ENCODE results near the gene THRSP.
"Not testable (repeated sequence)": the region's sequence is repeated elsewhere in the genome, so short reads cannot be mapped to it uniquely, and the experiment has no call there.

THRSP gene

DNA sequence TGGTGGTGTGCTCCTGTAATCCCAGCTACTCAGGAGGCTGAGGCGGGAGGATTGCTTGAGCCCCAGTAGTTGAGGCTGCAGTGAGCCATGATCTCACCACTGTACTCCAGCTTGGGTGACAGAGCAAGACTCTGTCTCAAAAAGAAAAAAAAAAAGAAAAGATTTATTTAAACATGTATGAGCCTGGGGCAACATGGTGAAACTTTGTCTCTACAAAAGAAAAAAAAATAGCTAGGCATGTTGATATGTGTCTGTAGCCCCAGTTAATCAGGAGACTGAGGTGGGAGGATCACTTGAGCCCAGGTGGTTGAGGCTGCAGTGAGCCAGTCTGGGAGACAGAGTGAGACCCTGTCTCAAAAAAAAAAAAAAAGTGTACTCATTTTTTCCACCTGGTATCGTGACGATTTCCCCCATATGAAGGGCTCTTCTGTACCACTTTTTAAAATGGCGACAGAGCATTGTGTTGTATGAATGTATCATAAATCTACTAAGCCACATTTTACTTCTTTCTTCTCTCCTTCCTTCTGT, 24.2 kb upstream of the THRSP start:
- no peak for DNase-seq

DNA sequence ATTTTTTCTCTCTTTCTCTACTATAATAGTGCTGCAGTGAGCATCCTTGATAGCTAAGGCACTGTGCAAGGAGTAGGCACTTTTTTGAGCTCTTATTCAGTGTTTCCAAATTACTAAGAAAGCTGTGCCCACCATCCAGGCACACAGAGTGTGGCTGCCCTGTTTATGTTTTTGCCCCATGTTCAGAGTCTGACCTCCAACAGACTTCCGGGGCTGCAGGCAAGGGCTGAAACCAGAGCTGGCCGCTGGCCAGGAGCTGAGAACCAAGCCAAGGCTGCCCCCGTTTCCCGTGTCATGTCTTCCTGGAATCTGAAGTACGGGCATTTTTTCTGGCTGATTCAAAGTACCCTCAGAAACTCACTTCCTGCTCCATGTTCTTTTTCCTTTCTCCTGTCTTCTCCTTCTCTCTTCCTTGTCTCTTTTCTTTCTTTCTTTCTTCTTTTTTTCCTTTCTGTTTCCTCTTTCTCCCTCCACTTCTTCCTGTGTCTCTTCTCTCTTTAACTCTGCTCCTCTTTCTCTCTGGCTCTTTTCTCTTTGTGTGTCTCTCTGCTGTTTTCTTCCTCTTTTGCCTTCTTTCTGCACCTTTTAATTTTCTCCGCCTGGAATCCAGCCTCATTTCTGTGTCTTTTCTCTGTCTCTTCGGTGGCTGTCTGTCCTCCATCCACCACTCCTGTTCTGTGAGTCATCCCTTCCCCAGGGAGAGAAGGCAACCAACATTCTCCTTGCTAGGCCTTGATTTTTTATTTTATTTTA, 23.6 kb upstream of the THRSP start:
- no peak for DNase-seq

DNA sequence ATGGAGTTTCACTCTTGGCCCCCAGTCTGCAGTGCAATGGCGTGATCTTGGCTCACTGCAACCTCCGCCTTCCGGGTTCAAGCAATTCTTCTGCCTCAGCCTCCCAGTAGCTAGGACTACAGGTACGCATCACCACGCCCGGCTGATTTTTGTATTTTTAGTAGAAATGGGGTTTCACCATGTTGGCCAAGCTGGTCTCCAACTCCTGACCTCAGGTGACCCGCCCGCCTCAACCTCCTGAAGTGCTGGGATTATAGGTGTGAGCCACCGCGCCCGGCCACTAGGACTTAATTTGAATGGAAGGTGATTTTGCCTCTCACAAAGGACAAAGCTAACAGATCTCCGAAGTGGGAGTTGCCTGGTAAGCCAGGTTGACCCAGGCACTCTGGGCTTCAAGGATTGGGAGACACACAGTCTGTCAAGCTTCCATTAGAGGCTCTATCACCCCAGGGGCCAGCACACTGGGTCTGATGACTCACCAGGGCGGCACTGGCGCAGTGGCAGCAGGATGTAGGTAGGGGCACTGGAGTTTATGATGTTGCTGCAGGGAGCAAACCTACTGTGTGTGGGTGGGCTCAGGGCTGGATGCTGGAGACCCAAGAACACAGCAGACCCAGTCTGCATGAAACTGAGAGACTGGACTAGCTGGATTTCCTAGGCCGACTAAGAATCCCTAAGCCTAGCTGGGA, 22.8 kb upstream of the THRSP start:
- DNase-seq: no peak

GRCh38 chr11:78041380-78041719, 22.3 kb upstream of the THRSP start:
- not testable (repeated sequence) for DNase-seq

DNA sequence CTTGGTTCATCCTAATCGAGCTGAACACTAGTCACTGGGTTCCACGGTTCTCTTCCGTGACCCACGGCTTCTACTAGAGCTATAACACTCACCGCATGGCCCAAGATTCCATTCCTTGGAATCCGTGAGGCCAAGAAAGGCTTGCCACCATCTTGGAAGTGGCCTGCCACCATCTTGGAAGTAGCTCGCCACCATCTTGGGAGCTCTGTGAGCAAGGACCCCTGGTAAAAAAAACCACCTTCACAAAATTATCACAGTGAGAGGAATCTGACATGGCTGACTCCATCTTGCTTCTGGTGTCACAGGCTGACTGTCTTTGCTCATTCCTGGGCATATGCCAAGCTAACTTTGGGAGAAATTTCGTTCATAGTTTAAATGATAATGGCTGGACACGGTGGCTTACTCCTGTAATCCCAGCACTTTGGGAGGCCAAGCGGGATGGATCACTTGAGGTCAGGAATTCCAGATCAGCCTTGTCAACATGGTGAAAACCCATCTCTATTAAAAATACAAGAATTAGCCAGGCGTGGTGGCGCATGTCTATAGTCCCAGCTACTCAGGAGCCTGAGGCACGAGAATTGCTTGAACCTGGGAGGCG, 21.7 kb upstream of the THRSP start:
- no peak for DNase-seq

- DNase-seq: no peak
Observed at GRCh38 chr11:78044706-78045105, 19.0 kb upstream of the THRSP start.

- peak; percentile 70 for DNase-seq
Observed at GRCh38 chr11:78045851-78046485, 17.7 kb upstream of the THRSP start.

- DNase-seq: no peak
Observed at GRCh38 chr11:78046486-78046854, 17.2 kb upstream of the THRSP start.

- no peak for DNase-seq
Observed at GRCh38 chr11:78048561-78048960, 15.1 kb upstream of the THRSP start.

GRCh38 chr11:78049348-78049747, 14.3 kb upstream of the THRSP start:
- no peak for DNase-seq

GRCh38 chr11:78050964-78051831, 12.5 kb upstream of the THRSP start:
- DNase-seq: no peak

DNA sequence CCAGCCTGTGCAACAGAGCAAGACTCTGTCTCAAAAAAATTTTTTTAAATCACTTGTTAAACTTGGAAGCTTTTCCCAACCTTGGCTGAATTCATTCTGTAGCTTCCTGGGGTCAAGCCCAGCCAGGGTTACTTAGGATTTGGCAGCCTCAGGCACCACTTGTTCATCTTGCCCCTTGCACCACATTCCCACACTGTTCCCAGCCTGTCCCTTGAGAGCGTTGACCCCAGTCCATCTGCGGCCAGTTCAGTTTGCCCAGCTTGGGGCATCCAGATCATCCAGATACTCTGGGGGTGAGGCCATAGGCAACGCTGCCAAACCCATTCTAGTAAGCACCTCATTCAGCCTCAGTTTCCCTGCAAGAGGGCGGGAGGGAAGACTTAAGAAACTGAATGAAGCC, 8.7 kb upstream of the THRSP start:
- DNase-seq: no peak

DNA sequence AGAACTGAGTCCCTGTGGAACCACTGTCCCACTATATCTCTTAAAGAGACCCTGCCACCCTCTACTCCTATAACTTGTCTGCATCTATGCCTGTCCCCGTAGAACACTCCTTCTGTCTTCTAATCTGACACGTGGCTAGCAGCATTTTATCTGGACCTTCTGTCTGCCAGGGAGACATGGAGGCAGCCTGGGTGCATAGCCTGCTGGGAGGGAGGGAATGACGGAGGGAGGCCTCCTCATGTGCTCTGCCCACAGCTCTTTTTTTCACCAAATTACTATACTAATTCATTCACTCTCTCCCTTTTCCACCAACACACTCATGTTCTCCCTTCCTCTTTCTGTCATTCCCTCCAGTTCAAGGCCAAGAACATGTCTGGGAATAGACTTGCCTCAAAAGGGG, 7.6 kb upstream of the THRSP start:
- DNase-seq: no peak

DNA sequence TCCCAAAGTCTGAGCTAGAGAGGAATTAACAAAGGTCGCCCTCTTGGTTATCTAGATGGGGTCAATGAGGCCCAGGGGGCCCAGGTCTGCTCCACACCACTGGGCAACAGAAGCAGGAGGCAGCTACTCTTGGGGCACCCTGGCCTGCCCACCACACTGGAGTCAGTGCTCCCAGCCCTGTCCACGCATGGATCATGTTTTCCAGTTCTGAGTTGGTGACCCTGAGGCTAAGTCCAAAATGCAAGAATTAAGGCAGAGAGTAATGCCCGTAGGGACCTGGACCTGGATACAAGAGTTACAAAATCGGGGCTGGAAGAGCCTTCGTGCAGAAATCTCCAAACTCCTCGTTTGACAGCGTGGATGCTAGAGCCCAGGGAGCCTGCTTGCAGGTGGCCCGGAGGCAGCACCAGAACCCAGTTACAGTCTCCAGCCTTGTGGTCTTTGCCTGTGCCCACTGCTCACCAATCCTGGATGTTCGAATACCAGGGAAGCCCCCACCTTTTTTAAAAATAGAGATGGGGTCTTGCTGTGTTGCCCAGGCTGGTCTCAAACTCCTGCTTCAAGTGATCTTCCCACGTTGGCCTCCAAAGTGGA, 6.1 kb upstream of the THRSP start:
- DNase-seq: no peak

DNA sequence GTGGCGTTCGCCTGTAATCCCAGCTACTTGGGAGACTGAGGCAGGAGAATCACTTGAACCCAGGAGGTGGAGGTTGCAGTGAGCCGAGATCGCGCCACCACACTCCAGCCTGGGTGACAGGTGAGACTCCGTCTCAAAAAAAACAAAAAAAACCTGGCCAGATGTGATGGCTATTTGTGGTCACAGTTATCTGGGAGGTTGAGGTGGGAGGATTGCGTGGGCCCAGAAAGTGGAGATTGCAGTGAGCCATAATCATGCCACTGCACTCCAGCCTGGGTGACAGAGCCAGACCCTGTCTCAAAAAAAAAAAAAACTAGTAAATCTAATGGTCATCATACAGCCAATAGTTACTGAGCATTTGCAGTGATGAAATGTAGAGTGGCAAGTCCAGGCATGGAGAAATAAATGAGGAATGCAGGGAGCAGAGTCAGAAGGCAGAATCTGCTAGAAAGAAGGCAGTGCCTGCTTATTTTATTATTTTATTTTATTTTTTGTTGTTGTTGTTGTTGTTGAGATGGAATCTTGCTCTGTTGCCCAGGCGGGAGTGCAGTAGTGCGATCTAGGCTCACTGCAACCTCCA, 3.8 kb upstream of the THRSP start:
- DNase-seq: not testable (repeated sequence)

- no peak for DNase-seq
Observed at GRCh38 chr11:78060533-78060932, 3.1 kb upstream of the THRSP start.

DNA sequence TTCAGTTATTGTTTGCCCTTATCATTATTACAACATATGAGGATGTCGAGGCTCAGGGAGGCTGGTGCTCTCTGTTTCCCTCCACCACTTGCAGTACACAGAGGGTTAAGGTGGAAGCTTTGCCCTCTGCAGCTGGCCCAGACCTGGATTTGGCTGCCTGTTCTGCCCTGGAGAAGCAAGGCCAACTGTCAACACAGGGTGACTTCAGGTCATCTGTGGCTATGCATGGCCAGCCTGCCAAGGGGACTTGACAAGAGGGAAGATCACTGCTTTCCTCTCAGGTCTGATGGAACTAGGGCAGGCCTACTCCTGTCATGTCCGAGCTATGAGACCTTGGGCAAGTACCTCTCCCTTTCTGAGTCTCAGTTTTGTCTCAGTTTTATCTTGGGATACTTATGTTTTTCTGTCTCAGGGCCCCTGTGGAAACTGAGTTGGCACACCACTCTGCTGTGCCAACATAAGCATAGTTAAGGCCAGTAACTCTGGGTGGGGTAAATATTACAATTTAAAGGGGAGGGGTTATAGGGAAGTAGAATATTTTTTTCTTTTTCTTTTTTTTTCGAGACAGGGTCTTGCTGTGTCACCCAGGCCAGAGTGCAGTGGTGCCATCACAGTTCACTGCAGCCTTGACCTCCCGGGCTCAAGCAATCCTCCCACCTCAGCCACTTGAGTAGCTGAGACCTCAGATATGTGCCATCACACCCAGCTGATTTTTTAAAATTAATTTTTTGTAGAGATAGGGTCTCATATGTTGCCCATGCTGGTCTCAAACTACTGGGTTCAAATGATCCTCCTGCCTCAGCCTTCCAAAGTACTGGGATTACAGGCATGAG, 2.4 kb upstream of the THRSP start:
- DNase-seq: no peak

DNA sequence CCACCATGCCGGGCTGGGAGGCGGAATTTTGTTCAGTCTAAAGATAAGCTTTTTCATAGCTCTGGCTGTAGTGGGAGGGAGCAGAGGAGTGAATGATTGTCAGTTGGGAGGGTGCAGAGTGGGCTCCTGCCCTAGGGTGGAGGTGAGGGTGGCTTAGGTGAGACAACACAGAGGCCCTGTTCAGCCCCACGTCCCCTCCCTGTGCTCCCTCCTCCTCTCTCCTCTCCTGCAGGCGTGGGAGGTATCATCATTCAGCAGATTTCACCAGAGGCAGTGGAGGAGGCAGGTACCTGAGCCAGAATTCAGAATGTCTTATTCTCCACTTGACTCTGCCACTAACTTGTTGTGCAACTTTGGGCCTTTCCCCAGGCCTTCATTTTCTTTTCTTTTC, 1.7 kb upstream of the THRSP start:
- no peak for DNase-seq

- DNase-seq: no peak
Observed at GRCh38 chr11:78062671-78063070, 990 bp upstream of the THRSP start.

GRCh38 chr11:78065203-78065602, 1.5 kb downstream of the THRSP start:
- no peak for DNase-seq

DNA sequence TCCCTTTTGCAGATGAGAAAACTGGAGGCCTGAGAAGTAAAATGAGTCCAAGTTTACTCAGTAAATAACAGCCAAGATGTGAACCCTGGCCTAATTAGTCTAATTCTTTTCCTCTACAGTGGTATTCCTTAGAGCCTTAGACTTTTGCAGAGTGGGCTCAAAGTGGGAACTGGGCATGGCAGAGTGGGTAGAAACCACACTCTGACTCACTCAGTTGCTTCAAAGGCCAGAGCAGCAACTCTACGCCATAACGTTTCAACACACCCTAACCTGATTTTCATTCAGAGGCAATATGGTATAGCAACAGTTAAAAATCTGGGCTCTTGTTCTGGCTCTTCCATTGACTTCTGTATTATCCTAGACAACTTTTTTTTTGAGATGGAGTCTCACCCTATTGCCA, 2.8 kb downstream of the THRSP start:
- DNase-seq: no peak

Data from stimulated activated CD4-positive, alpha-beta T cell treated with anti-CD3 and anti-CD28 coated beads, Interleukin-1b, Interleukin-23, amount 100 ng/mL, for 48 hours (primary cell).